ENCODE results near the gene NDOR1. TPM values are rescaled to one million over a fixed set of nuclear protein-coding genes. Genes with fewer than 3 reads are reported as not detected.

NDOR1 gene
- total RNA-seq, 3 donors from 2014 or later (not counting 1 experiment from before 2014, with no cell fraction given) = 31.1 to 36.0 (median 31.9) TPM

DNA sequence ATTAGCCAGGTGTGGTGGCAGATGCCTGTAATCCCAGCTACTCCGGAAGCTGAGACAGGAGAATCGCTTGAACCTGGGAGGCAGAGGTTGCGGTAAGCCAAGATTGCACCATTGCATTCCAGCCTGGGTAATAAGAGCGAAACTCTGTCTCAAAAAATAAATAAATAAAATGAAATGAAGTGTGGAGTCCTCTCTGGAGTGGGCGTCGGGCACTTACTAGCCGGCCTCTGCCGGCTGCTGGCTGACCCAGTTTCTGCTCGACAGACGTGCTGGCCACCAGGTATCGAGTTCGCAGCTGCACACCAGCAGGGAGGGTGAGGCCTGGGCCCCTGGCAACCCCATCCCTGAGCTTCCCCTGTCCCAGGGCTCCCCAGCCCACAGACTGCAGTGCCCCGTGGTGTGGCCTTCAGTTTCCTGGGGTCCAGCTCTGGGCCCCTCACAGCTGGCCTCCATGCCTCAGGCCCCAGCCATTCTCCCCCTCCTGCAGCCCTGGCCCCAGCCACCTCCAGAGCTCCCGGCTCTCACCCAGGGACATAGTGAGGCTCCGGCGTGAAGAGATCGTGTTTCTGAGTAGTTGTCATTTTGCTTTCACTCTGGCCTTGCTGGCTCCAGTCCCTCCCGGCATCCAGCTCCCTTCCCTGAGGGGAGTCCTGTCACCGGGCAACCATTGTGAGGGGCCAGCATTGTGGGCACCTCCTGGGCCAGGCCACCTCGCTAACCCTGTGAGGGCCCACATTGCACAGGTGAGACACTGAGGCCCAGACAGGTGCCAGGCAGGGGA is 41.8 kb downstream of the NDOR1 start:
- 89% methylated on average over 20 of the region's 20 CpGs for WGBS (ENCODE audit: insufficient coverage)
- no peak overlapping the region for H3K4me3 ChIP-seq (ENCODE audit: low read length)
- ATAC-seq (no peak), DNase-seq (no peak)
- H3K27me3 ChIP-seq (ENCODE audit: control insufficient read depth, insufficient read depth, low read length) = no peaks in the 10 kb centered on the region
- H3K4me1 ChIP-seq (ENCODE audit: control insufficient read depth, insufficient read depth, low read length) = peaks cover 7% of the 10 kb centered on the region
- no peaks in the 10 kb centered on the region for H3K27me3 Mint-ChIP-seq (ENCODE audit: low read depth in 2 of 2)
- peaks cover 11 to 14% of the 10 kb centered on the region in 2 donors for H3K4me1 Mint-ChIP-seq
- no peaks in the 10 kb centered on the region for H3K9me3 ChIP-seq (ENCODE audit: control insufficient read depth, insufficient read depth, low read length)
- TF ChIP-seq, protein P1, sequence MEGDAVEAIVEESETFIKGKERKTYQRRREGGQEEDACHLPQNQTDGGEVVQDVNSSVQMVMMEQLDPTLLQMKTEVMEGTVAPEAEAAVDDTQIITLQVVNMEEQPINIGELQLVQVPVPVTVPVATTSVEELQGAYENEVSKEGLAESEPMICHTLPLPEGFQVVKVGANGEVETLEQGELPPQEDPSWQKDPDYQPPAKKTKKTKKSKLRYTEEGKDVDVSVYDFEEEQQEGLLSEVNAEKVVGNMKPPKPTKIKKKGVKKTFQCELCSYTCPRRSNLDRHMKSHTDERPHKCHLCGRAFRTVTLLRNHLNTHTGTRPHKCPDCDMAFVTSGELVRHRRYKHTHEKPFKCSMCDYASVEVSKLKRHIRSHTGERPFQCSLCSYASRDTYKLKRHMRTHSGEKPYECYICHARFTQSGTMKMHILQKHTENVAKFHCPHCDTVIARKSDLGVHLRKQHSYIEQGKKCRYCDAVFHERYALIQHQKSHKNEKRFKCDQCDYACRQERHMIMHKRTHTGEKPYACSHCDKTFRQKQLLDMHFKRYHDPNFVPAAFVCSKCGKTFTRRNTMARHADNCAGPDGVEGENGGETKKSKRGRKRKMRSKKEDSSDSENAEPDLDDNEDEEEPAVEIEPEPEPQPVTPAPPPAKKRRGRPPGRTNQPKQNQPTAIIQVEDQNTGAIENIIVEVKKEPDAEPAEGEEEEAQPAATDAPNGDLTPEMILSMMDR (IDR thresholded peaks at IDR 0.05) = no peak
- no peaks in the 10 kb centered on the region for H3K9me3 Mint-ChIP-seq
- H3K4me3 Mint-ChIP-seq = no peak overlapping the region
- H3K27ac Mint-ChIP-seq = no peak overlapping the region
- H3K36me3 Mint-ChIP-seq = no peaks in the 10 kb centered on the region
- H3K36me3 ChIP-seq (ENCODE audit: control insufficient read depth, insufficient read depth, low read length) = peaks cover 14% of the 10 kb centered on the region
- intact Hi-C loops (cut with micrococcal nuclease) = no loop called here
- H3K27ac ChIP-seq (ENCODE audit: low read length) = no peak overlapping the region

DNA sequence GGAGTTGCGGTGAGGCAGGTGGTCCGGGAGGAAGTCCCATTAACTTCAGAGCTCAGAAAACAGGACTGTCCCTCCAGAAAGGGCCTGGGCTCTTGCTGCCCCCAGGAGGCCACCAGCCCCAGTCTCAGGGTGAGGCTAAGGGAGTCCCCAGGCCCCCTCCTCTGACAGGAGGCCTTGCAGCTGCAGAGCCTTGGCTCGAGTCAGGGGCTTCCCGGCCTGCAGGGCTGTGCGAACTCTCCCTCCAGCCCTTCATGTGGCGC is 42.3 kb downstream of the NDOR1 start:
- no peak overlapping the region for H3K4me3 Mint-ChIP-seq
- ATAC-seq = no peak
- no peak overlapping the region for H3K27ac Mint-ChIP-seq
- peaks cover 2% of the 10 kb centered on the region for H3K4me1 ChIP-seq (ENCODE audit: control insufficient read depth, insufficient read depth, low read length)
- H3K36me3 ChIP-seq (ENCODE audit: control insufficient read depth, insufficient read depth, low read length) = peaks cover 9% of the 10 kb centered on the region
- peaks cover 5 to 9% of the 10 kb centered on the region in 2 donors for H3K4me1 Mint-ChIP-seq
- no peaks in the 10 kb centered on the region for H3K27me3 Mint-ChIP-seq (ENCODE audit: low read depth in 2 of 2)
- no peaks in the 10 kb centered on the region for H3K36me3 Mint-ChIP-seq
- H3K9me3 Mint-ChIP-seq = no peaks in the 10 kb centered on the region
- no peak overlapping the region for H3K4me3 ChIP-seq (ENCODE audit: low read length)
- H3K27me3 ChIP-seq (ENCODE audit: control insufficient read depth, insufficient read depth, low read length) = no peaks in the 10 kb centered on the region
- intact Hi-C loops (cut with micrococcal nuclease) = no loop called here
- no peaks in the 10 kb centered on the region for H3K9me3 ChIP-seq (ENCODE audit: control insufficient read depth, insufficient read depth, low read length)
- 95% methylated on average over 6 of the region's 6 CpGs for WGBS (ENCODE audit: insufficient coverage)
- H3K27ac ChIP-seq (ENCODE audit: low read length) = no peak overlapping the region
- TF ChIP-seq, protein P1 (IDR thresholded peaks at IDR 0.05) = no peak
- DNase-seq = no peak

DNA sequence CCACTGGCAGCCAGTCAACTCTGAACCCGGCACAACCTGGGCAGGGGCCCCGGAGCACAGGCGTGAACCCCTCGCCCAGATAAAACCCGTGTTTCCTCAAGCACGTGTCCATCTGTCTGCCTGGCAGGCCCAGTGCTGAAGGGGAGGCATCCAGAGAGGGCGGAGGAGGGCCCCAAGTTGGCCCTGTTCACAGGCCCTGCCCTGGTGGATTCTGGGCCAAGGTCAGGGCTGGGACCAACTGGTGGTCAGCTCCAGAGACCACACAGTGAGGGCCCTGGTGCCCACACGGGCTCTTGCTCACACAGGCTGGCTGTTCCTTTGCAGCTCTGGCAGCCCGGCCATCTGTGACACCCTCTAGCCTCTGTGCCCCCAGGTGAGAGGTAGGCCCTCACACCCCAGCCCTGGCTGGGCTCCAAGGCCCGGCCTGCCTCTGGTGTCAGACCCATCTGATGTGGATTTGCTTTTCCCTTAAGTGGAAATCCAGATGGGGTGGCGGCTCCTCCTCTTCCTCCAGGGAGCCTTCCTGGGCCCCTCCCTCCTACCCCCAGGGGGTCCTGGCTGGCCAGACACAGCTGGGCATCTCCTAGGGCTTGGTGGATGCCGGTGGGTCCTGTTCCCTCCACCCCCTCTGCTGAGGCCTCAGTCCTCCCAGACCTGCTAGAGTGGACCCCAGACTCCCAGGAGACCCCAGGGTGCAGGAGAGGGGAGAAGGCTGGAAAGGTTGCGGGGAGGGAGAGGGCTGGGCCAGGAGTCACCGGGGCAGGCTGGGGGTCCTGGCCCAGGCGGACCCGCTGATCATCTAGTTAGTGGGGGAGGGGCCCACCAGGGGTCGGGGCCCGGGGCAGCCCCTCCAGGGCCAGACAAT is 45.1 kb downstream of the NDOR1 start:
- intact Hi-C loops (cut with micrococcal nuclease) = no loop called here
- 87% methylated on average over 17 of the region's 18 CpGs for WGBS (ENCODE audit: insufficient coverage)
- no peak for ATAC-seq
- Mint-ChIP-seq H3K9me3 (no peaks in the 10 kb centered on the region), H3K27me3 (ENCODE audit: low read depth in 2 of 2) (no peaks in the 10 kb centered on the region), H3K36me3 (no peaks in the 10 kb centered on the region), H3K27ac (no peak overlapping the region), H3K4me1 (peaks cover 0 to 6% of the 10 kb centered on the region in 2 donors), H3K4me3 (no peak overlapping the region)
- H3K4me1 ChIP-seq (ENCODE audit: control insufficient read depth, insufficient read depth, low read length) = peaks cover 11% of the 10 kb centered on the region
- H3K9me3 ChIP-seq (ENCODE audit: control insufficient read depth, insufficient read depth, low read length) = no peaks in the 10 kb centered on the region
- DNase-seq = no peak
- no peak overlapping the region for H3K27ac ChIP-seq (ENCODE audit: low read length)
- H3K36me3 ChIP-seq (ENCODE audit: control insufficient read depth, insufficient read depth, low read length) = no peaks in the 10 kb centered on the region
- TF ChIP-seq, protein P1 (IDR thresholded peaks at IDR 0.05) = no peak
- H3K4me3 ChIP-seq (ENCODE audit: low read length) = no peak overlapping the region
- no peaks in the 10 kb centered on the region for H3K27me3 ChIP-seq (ENCODE audit: control insufficient read depth, insufficient read depth, low read length)
